DOHH2 (cell line): ENCODE results near the gene MEIOB.

Experiments used
- CTCF ChIP-seq: fragments of 200-600 bp; sonication (generic); IDR thresholded peaks from one replicate; pipeline ENCODE4 v1.5.1; 2014; ENCODE audit warnings: antibody characterized with exemption, mild to moderate bottlenecking, low read depth, low read length; ENCODE audit not compliant: poor library complexity, severe bottlenecking
- EZH2phosphoT487 ChIP-seq: fragments of 200-600 bp; sonication (generic); IDR thresholded peaks from 2 replicates; pipeline ENCODE4 v1.6.1; 2017; ENCODE audit warnings: borderline replicate concordance, mild to moderate bottlenecking, antibody characterized with exemption, low read length, moderate library complexity, mixed read lengths

DNA sequence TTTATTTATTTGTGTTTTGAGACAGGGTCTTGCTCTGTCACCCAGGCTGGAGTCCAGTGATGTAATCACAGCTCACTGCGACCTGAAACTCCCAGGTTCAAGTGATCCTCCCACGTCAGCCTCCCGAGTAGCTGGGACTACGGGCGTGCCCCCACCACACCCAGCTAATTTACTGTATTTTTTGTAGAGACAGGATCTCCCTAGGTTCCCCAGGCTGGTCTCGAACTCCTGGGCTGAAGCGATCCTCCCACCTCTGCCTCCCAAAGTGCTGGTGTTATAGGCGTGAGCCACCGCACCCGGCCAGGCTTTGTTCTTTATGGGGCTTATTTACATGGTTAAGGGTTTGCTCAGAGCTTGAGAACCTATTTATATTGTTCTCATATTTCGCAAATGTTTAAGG is 5.8 kb upstream of the MEIOB start:
- TF ChIP-seq CTCF, result no peak
- TF ChIP-seq EZH2phosphoT487, result no peak
